AG08396 (cell line): ENCODE data around the gene TBC1D22B.
"Not testable (repeated sequence)": the region's sequence is repeated elsewhere in the genome, so short reads cannot be mapped to it uniquely, and the experiment has no call there.

Source experiments
- DNase-seq: peaks from one replicate; pipeline ENCODE4 v3.0.0; 2012; ENCODE audit warnings: low spot score, mixed read lengths

TBC1D22B gene

DNA sequence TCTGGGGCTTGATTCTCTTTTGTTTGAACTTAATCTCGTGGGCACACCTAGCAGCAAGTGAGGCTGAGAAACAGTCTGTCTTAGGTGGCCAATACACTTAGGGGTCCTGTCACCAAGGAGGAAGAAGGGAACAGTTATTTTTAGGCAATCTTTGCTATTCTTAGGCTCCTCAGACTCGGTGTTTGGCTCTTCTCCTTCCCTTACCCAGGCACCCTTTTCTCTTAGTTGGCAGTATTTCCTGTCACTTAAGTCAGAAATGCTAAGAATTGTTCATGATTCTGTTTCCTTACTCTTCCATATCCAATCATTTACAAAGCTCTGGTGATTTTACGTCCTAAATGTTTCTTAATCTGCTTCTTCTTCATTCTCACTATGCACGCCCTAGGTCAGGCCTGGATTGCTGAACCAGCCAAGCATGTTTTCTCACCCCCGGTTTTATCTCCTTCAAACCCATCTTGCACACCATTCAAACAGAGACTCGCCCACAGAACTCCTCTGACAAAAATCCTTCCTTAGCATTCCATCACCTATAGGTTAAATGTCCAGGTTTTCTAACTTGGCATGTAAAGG, 45.6 kb downstream of the TBC1D22B start:
- DNase-seq = no peak

DNA sequence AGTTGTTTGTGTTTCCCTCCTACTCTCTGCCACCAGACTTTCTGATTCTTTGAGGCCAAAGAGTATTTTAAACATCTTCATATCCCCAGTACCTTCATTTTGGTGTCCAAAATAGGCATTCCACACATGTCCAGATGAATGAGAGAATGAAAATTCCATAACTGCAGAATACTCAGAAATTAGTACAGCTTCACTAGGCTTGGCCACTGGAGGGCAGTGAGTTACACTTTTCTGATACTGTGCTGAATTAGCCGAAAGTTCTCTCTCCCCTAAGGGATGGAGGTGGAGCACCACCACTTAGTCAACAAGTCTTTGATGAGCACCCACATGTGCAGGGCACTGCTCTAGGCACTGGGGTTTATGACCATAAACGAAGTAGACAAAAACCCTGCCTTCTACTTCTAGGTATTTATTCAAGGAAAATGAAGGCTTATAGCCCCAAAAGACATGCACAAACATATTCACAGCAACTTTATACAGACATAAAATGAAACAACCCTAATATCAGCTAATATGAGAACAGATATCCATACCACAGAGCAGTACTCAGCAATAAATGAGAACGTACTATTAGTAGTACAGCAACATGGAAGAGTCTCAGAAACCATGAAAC, 46.4 kb downstream of the TBC1D22B start:
- DNase-seq = peak; percentile 54

DNA sequence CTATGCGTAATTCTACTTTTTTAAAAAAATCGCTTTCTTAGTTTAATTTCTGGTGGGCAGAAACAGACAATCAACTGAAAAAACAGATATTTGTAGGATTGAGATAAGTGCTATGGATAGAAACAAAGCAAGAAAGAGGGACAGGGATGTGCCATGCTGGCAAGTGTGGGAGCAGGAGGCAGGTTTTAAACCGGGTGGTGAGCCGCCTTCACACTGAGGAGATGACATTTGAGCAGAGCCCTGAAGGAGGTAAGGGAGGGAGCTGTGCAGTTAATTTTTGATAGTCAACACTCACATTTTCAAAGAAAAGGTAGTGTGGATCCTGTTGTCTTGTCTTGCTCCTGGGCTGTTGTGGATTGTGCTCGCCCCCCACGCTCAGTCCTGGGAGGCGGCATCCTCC, 47.2 kb downstream of the TBC1D22B start:
- no peak for DNase-seq

- no peak for DNase-seq
These were observed 48.4 kb downstream of the TBC1D22B start for GRCh38 chr6:37305841-37306425.

- DNase-seq = no peak
These were observed 49.2 kb downstream of the TBC1D22B start for GRCh38 chr6:37306624-37307222.

DNA sequence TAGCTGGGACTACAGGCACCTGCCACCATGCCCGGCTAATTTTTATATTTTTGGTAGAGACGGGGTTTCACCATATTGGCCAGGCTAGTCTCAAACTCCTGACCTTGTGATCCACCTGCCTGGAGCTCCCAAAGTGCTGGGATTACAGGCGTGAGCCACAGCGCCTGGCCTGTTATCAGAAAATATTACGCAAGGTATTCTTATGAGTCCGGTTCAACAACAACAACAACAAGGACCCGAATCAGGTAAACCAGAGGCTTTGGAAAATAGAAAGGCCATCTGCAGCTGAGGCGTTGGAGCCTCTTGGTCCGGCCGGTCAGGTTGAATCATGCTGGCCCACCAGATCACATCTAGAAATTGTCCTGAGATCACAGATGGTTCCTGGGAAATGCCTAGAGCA, 49.9 kb downstream of the TBC1D22B start:
- not testable (repeated sequence) for DNase-seq

- peak; percentile 30 for DNase-seq
These were observed 50.7 kb downstream of the TBC1D22B start for GRCh38 chr6:37308069-37308815.

- DNase-seq = no peak
These were observed 51.5 kb downstream of the TBC1D22B start for GRCh38 chr6:37309046-37309445.

- DNase-seq = no peak
These were observed 52.1 kb downstream of the TBC1D22B start for GRCh38 chr6:37309692-37310091.

DNA sequence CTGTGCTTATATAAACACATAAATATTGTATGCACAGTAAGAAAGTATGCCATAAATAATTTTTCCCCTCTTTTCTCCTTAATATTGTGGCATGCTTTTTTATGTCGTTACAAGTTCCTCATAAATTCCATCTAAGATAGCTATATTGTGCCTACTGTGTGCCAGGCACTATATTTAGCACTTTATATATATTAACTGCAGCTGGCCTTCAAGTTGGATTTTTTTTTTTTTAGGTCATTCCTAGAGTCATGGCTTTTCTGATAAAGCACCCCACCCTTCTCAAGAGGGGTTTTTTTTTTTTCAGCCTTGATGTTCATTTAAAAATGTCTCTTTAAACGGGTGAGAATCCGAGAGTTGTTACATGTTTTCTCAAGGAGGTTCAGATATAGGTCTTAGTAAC, 53.4 kb downstream of the TBC1D22B start:
- DNase-seq = no peak

- no peak for DNase-seq
These were observed 54.3 kb downstream of the TBC1D22B start for GRCh38 chr6:37311741-37312473.

DNA sequence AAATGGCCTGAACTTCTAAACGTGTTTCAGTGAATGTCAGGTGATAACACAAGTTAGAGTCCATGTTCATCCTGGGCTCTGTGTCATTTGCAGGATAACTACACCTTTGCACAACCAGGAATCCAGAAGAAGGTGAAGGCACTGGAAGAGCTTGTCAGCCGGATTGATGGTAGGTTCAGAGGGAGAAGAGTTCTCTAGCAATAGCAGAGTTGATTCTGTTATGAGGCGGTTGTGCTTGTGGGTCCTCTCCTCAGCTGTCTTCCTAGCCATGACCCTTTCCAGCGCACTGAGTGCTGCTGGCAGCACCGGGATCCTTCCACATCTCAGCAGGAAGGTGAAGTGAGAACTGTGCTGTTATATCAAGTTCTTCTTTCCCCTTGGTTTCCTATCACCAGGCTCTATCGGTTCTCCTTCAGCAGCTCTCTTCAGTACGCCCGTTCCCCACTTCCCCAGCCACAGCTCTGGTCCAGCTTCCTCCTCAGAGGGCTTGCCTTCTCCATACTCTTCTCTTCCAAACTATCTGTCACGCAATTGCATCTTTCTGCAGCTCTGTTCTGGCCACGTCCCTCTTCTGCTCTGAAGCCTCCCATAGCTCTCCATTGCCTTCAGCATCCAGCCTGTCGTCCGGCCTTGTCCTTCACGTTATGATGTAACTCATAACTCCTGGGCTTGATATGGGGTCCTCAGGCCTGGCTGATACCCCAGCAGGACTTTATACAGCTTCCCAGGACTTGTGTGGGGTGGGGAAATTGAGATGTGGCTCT, 56.3 kb downstream of the TBC1D22B start:
- DNase-seq = no peak

GRCh38 chr6:37314487-37315156, 57.0 kb downstream of the TBC1D22B start:
- peak; percentile 15 for DNase-seq

- no peak for DNase-seq
These were observed 57.6 kb downstream of the TBC1D22B start for GRCh38 chr6:37315157-37315515.

DNA sequence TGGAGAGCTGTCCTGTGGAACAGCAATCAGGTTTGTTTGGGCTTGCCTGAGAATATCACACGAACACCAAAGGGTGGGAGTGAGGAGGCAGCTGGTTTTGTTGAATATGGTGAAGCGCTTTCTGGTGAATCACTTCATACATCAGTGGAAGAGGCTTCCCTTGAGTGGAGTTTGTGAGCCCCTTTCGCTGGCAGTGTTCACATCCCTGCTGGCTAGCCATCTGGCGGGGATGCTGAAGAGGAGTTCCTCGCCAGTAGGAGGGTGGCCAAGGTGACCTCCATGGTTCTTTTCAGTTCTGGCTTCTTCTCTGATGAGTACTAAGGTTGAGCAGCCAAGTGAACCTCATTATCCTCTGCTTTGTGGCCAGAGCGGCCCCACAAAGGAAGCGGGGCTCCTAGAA, 58.5 kb downstream of the TBC1D22B start:
- DNase-seq = no peak

GRCh38 chr6:37317312-37318038, 59.9 kb downstream of the TBC1D22B start:
- no peak for DNase-seq

DNA sequence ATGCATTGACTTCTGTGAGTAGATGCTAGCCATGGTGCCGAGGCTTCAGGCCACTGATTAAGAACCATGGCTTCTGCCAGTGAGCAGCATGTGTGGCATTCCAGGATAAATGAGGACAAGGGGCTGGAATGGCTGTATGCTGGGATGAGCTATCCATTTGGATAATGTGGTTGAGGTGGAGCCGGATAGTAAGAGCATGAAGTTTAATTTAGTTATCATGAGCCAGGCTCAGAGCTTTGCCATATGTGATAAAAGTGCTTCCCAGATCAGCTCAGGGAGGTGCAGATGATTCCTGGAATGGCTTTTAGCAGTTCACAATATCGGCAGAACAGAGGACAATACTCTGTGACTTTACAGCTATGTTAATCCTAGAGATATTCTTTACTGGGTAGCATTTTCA, 61.6 kb downstream of the TBC1D22B start:
- no peak for DNase-seq

- no peak for DNase-seq
These were observed 62.4 kb downstream of the TBC1D22B start for GRCh38 chr6:37319856-37320480.

- no peak for DNase-seq
These were observed 63.1 kb downstream of the TBC1D22B start for GRCh38 chr6:37320646-37321045.

DNA sequence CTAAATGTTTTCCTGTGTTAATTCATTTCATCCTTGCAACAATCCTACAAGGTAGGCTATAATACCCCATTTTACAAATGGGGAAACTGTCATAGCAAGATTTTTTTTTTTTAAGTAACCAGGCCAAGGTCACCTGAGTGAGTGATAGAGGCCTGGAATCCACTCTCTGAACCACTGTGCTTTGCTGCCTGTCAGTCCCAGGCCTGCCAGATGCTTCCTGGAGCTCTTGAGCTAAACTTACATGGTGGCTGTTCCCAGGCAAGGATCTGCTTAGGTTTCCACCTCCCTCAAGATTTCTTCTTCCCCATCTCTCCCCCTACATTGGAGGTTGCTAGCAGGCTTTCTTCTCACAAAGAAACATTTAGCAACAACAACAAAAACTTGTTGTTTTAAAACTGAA, 63.5 kb downstream of the TBC1D22B start:
- no peak for DNase-seq
